Spinal cord (tissue), 10 donors: Measurements from ENCODE around the gene ALKBH6. TPM values are rescaled to one million over a fixed set of nuclear protein-coding genes. Genes with fewer than 3 reads are reported as not detected.

ENCODE experiments used
- DNase-seq, 6 donors: peaks; one replicate each; pipeline versions ENCODE4 v3.0.0 to v3.0.0-alpha.2; 2013 to 2015; ENCODE audit warnings: low spot score in 6 of 6, low read depth in 4 of 6
- H3K27ac ChIP-seq: one replicate; pipeline ENCODE4 v1.5.1; 2013; ENCODE audit warnings: low read depth, low read length, control low read depth
- H3K27me3 ChIP-seq: one replicate; pipeline ENCODE4 v1.6.1; 2013; ENCODE audit warnings: low read length; ENCODE audit not compliant: control insufficient read depth, insufficient read depth
- H3K36me3 ChIP-seq: one replicate; pipeline ENCODE4 v1.6.1; 2013; ENCODE audit warnings: low read length; ENCODE audit not compliant: control insufficient read depth, insufficient read depth
- H3K4me1 ChIP-seq: one replicate; pipeline ENCODE4 v1.6.1; 2013; ENCODE audit warnings: low read length; ENCODE audit not compliant: control insufficient read depth, insufficient read depth
- H3K4me3 ChIP-seq: one replicate; pipeline ENCODE4 v1.5.1; 2013; ENCODE audit warnings: low read depth, low read length, control low read depth
- H3K9me3 ChIP-seq: one replicate; pipeline ENCODE4 v1.6.1; 2013; ENCODE audit warnings: low read length; ENCODE audit not compliant: control insufficient read depth, insufficient read depth
- WGBS: methylation state at CpG from one replicate; pipeline ENCODE4 v1.1.5; 2013; ENCODE audit warnings: missing lambda C conversion rate; ENCODE audit not compliant: insufficient coverage; 5-methylcytosine and 5-hydroxymethylcytosine counted together
- long read RNA-seq, 4 donors: transcript quantifications; one replicate each; lab custom pipeline, GENCODE V29; 2026
- polyA plus RNA-seq, 2 donors: library from polyadenylated mRNA; unstranded; fragments of 120-200 nt; gene quantifications; one replicate each; pipeline ENCODE4 v1.2.1, GENCODE V29; 2013; ENCODE audit not compliant: insufficient read length in 2 of 2
- total RNA-seq, 2 donors: library from RNA; depleted of rRNA in 1 of 2; stranded (reverse); fragments of 120-200 nt in 1 of 2; fragments of >200 nt in 1 of 2; gene quantifications; one replicate each; pipeline versions ENCODE4 v1.2.3 to v1.2.4, GENCODE V29; 2013 to 2014
- donor health status: healthy.

ALKBH6 gene
- total RNA-seq (10 to 100 TPM; 12.6 to 14.3 TPM), polyA plus RNA-seq (10 to 100 TPM; 22.5 to 29.2 TPM)
- long read RNA-seq, donor 1, partial matches to known transcripts: 0 of 2 reads
- long read RNA-seq, donor 1, other reads (novel, unspliced or antisense): 0 of 2 reads
- long read RNA-seq, donor 2, partial matches to known transcripts: 0 of 2 reads
- long read RNA-seq, donor 2, other reads (novel, unspliced or antisense): 0 of 2 reads
- long read RNA-seq, donor 3, partial matches to known transcripts: 0 of 2 reads
- long read RNA-seq, donor 3, other reads (novel, unspliced or antisense): 0 of 2 reads
- long read RNA-seq, donor 4, transcript ALKBH6-202 (7 exons, 973 nt): major isoform, 6 of 12 reads
- long read RNA-seq, donor 4, partial matches to known transcripts: 5 of 12 reads
- long read RNA-seq, donor 4, other reads (novel, unspliced or antisense): 0 of 12 reads

DNA sequence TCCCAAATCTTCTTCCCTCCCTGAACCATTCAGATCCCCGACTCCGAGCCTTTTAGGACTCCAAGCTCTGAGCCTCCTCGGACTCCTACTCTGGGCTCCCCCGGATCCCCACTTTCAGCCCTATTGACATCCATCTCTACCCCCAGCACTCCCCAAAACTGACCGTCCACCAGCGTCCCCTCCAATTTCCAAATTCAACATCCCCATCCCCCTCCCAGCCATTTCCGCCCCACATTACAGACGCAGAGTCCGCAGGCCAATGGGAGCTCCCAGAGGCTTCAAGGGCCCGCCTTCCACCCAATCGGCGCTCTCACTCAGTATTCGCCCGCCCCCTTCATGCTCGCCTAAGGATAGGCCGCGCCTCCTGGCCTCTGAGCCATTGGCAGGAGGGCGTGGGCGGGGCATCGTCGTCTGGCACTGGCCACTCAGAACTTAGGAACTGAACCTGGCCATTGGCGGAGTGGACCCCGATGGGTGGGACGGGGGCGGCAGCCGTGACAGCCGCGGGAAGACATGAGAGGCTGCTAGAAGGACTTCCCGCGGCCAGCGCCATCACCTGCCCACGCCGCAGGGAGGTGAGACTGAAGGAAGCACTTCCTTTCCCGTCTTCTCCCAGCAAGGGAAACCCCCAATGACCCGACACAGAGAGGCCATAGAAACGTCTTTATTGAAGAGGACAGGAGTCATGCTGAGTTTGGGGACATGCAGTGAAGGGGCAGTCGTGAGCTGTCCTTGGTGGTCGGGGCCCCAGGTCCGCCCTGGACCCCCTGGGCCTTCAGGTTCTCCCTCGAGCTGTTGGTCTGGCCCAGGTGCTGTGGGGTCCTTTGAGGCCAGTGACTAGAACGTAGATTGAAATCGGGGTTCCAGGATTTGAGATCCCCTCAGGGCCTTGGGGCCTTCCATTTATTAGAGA, at the start of gene ALKBH6:
Gene ALKBH6, minus strand, starts transcription at position 202 of the 913 bp plus-strand sequence. CDS start 816 bp downstream, outside the sequence.
- WGBS: 3% methylated on average over 39 of the region's 42 CpGs
- Histone ChIP-seq H3K4me3 (peak within 1 kb of the TSS; percentile 84), H3K36me3 (peaks cover 39% of the 10 kb centered on the region), H3K27me3 (no peaks in the 10 kb centered on the region), H3K4me1 (peaks cover 22% of the 10 kb centered on the region), H3K9me3 (no peaks in the 10 kb centered on the region), H3K27ac (peak within 1 kb of the TSS; percentile 7)
- DNase-seq: peak; percentile 91 to 100 (median 98)

DNA sequence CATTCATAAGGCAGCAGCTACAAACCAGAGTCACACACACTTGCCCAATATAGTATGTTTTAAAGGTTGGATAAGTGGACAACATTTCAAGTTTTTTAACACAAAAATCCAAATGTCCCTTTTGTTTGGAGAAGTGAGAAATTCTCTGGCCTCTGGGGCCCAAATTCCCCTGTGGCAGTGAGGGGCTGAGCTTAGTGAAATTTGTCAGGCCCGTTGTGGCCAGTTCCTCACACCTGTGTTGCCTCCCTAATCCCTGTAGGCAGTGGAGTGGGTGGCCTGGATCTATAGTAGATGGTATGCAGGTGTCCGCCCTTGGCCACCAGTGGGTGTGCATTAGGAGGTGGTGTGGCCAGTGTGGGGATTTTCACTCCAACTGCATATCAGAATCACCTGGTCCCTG, 47.4 kb upstream of the ALKBH6 start:
- H3K36me3 ChIP-seq: peaks cover 19% of the 10 kb centered on the region
- WGBS: 100% methylated on average over 1 of the region's 2 CpGs

DNA sequence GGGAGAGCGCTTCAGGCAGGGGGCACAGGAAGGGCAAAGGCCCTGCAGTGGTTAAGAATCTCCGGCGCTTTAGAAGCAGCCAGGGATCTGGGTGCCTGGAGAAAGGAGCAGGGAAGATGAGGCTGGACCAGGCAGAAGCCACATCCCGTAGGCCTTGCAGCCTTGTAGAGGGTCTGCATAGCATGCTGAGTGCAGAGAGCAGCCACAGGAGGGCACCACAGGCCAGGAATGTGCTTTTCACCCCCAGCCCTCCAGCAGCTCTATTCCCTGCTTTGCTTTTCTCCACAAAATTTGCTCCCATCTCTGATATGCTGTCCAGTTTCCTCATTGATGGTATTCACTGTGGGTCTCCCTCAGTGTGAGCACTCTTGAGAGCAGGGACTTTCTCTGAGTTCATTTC, 46.4 kb upstream of the ALKBH6 start:
- WGBS: 88% methylated on average over 4 of the region's 4 CpGs
- Histone ChIP-seq H3K4me1 (peaks cover 5% of the 10 kb centered on the region), H3K27ac (no peak overlapping the region), H3K4me3 (no peak overlapping the region), H3K27me3 (no peaks in the 10 kb centered on the region), H3K9me3 (no peaks in the 10 kb centered on the region), H3K36me3 (peaks cover 13% of the 10 kb centered on the region)
- DNase-seq: peak in 2 of 6 donors; percentile 9 to 25

More for the DNA sequence above, 47.4 kb upstream of the ALKBH6 start:
- Histone ChIP-seq H3K4me1 (no peaks in the 10 kb centered on the region), H3K27me3 (no peaks in the 10 kb centered on the region), H3K9me3 (no peaks in the 10 kb centered on the region), H3K27ac (no peak overlapping the region), H3K4me3 (no peak overlapping the region)
- DNase-seq: no peak

DNA sequence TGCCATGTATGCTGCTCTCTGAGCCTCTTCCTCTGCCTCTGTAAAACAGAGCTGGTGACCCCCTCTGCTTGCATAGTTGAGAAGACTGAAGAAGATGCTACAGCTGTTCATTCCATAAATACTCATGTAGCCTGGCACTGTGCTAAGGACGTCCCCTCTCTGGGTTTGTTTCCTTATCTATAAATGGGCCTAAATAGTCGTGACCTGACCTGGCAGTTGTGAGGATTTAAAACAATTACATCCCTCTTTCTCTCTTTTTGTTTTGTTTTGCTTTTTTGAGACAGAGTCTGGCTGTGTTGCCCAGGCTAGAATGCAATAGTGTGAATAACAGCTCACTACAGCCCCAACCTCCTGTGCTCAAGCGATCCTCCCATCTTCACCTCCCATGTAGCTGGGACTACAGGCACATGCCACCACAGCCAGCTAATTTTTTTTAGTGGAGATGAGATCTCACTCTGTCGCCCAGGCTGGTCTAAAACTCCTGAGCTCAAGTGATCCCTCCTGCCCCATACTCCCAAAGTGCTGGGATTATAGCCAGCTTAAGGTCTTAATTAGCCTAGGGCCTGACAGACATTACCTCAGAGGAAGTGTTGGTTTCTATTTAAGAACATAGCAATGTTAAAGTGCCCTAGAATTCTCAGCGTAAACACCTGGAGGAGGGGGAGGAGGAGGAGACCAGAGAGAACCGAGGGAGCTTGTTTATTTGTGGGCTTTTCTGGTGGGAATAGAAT, 45.3 kb upstream of the ALKBH6 start:
- Histone ChIP-seq H3K36me3 (peaks cover 13% of the 10 kb centered on the region), H3K27me3 (no peaks in the 10 kb centered on the region), H3K4me3 (no peak overlapping the region), H3K9me3 (no peaks in the 10 kb centered on the region), H3K4me1 (peaks cover 10% of the 10 kb centered on the region), H3K27ac (no peak overlapping the region)
- WGBS: 100% methylated on average over 1 of the region's 6 CpGs
- no peak for DNase-seq

DNA sequence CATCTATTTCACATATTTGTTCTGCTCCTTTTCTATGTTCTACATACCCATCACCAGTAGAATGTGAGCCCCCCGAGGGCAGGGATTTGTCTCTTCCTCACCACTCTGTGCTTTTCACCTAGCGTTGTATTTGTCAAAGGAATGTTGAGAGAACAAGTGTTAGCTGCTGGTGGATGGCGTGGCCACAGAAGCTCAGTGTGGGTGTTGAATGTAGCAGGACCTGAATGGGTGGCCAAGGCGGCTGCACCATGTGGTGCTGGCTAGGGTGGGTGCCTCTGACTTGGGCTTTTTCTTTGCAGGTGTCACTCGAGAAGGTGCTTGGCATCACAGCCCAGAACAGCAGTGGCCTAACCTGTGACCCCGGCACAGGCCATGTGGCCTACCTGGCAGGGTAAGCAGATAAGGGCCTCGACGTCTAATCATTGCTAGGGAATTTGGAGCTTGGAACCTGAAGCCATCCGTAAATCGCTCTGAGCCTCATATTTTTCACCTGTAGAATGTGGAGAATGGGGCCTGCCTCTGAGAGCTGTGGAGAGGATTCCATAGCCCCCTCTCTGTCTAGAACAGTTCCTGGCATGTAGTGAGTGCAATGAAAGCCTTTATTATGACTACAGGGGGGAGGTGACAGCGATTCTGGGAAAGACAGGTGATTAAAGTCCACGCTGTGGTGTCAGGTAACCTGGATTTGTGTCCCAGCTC, 44.6 kb upstream of the ALKBH6 start:
- H3K9me3 ChIP-seq: no peaks in the 10 kb centered on the region
- no peak for DNase-seq
- H3K27me3 ChIP-seq: no peaks in the 10 kb centered on the region
- H3K36me3 ChIP-seq: peaks cover 13% of the 10 kb centered on the region
- WGBS: 89% methylated on average over 11 of the region's 12 CpGs
- H3K4me1 ChIP-seq: peaks cover 13% of the 10 kb centered on the region
- H3K4me3 ChIP-seq: no peak overlapping the region
- H3K27ac ChIP-seq: no peak overlapping the region

DNA sequence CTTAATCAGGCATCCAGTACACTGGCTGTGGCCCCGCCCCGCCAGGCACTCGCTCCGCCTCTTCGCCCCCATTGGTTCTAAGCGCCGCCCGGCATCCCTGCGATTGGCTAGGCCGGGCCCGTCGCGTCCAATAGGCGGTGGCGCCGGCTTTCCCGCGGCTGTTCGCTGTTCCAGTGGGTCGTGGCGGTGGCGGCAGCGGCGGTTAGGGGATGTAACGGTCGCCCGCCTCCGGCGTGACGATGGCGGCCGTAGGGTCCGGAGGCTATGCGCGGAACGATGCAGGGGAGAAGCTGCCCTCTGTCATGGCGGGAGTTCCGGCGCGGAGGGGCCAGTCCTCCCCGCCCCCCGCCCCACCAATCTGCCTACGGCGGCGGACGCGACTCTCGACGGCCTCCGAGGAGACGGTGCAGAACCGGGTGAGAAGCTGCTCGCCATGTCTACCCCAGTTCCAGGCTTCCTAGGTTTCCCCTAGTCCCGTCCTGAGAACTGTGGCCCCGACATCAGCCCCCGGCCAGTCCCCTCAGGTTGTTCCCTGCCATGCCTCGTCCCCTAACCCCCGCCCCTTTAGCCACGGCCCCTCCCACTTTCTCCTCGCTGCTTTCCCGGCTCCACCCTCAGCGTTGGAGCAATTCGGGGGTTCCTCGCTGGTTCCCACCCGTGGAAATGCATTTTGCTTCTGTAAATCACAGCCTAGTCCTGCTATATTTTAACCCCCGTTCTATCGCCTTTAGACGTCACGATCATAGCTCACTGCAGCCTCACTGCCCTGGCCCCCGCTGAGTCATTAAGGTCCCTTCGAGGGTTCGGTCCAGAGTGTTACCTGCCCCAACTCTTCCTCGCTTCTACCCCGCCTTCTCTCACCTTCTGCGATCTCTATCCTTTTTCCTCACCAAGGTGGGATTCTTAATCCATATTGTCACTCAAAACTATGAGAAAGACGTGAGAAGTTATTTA, 41.0 kb upstream of the ALKBH6 start, which contains the start of gene WDR62:
Gene WDR62, plus strand, starts transcription at position 165 of the 954 bp plus-strand sequence. Its CDS starts 75 bp downstream, at position 240.
- Histone ChIP-seq H3K4me1 (peaks cover 23% of the 10 kb centered on the region), H3K27me3 (no peaks in the 10 kb centered on the region), H3K27ac (peak within 1 kb of the TSS; percentile 99), H3K36me3 (peaks cover 5% of the 10 kb centered on the region), H3K4me3 (peak within 1 kb of the TSS; percentile 81), H3K9me3 (no peaks in the 10 kb centered on the region)
- WGBS: under 1% methylated on average over 69 of the region's 76 CpGs
- DNase-seq: peak in 3 of 6 donors; percentile 9 to 90 (median 40)

DNA sequence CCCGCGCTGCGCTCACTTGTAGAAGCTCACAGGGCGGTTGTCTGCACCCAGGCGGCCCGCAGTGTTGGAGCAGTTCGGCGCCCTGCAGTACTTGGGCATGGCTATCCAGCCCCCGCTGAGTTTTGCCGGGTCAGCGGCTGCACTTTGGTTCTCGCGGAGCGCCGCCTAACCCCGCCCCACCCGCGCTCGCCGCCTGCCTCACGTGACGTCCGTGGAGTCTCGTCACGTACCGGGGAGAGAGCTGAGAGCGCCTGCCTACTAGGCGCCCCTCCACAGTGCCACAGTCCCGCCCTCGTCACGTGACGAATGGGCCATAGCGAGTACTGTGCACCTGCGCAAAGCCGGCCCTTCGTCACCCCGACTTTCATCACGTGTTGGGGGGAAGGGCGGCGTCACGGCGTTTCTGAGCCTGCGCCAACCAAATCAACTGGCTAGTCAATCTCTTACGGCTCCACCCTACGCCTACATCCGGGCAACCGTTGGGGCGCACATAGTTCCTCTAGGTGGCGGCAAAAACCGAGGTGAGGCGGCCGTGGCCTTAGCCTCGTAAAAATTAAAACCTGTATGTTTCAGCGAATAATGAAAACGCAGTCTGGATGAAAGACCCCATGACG, 40.2 kb upstream of the ALKBH6 start, which contains the start of gene THAP8:
Gene THAP8, minus strand, starts transcription at position 167 of the 614 bp plus-strand sequence. Its CDS starts 68 bp downstream, at position 99.
- H3K4me1 ChIP-seq: peaks cover 23% of the 10 kb centered on the region
- under 1% methylated on average over 56 of the region's 56 CpGs for WGBS
- no peaks in the 10 kb centered on the region for H3K9me3 ChIP-seq
- peak within 1 kb of the TSS; percentile 99 for H3K27ac ChIP-seq
- H3K36me3 ChIP-seq: no peaks in the 10 kb centered on the region
- peak within 1 kb of the TSS; percentile 81 for H3K4me3 ChIP-seq
- H3K27me3 ChIP-seq: no peaks in the 10 kb centered on the region
- peak; percentile 99 to 100 (median 100) for DNase-seq

DNA sequence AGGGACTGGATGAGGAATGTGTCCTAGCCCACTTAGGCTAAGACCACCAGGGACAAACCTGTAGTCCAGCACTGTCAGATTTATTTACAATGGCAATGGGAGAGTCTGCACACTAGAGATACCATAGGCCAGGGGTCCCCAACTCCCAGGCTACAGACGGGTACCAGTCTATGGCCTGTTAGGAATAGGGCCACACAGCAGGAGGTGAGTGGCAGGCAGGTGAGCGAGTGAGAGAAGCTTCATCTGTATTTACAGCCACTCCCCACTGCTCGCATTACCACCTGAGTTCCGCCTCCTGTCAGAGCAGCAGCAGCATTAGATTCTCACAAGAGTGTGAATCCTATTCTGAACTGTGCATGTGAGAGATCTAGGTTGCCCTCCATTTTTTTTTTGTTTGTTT, 37.6 kb upstream of the ALKBH6 start:
- no peaks in the 10 kb centered on the region for H3K27me3 ChIP-seq
- peaks cover 23% of the 10 kb centered on the region for H3K4me1 ChIP-seq
- H3K27ac ChIP-seq: no peak overlapping the region
- no peaks in the 10 kb centered on the region for H3K9me3 ChIP-seq
- H3K4me3 ChIP-seq: no peak overlapping the region
- WGBS: 90% methylated on average over 2 of the region's 4 CpGs
- DNase-seq: no peak
- no peaks in the 10 kb centered on the region for H3K36me3 ChIP-seq
